C4-2B (cell line): ENCODE data around the gene FAM210A.

Experiments used
- H3K27ac ChIP-seq: fragments of 450-650 bp; 2 replicates; pipeline ENCODE4 v1.5.1; 2017
- CTCF ChIP-seq: fragments of 450-650 bp; conservative IDR thresholded peaks from 2 replicates; pipeline ENCODE4 v1.5.1; 2017; ENCODE audit warnings: mild to moderate bottlenecking
- ZFX ChIP-seq: fragments of 450-650 bp; IDR thresholded peaks from 2 replicates; pipeline ENCODE4 v1.6.1; 2017

Gene FAM210A

GRCh38 chr18:13641551-13642439 lies 84.6 kb downstream of the FAM210A start:
- no peak overlapping the region for H3K27ac ChIP-seq
- TF ChIP-seq CTCF: no peak
- TF ChIP-seq ZFX: no peak

DNA sequence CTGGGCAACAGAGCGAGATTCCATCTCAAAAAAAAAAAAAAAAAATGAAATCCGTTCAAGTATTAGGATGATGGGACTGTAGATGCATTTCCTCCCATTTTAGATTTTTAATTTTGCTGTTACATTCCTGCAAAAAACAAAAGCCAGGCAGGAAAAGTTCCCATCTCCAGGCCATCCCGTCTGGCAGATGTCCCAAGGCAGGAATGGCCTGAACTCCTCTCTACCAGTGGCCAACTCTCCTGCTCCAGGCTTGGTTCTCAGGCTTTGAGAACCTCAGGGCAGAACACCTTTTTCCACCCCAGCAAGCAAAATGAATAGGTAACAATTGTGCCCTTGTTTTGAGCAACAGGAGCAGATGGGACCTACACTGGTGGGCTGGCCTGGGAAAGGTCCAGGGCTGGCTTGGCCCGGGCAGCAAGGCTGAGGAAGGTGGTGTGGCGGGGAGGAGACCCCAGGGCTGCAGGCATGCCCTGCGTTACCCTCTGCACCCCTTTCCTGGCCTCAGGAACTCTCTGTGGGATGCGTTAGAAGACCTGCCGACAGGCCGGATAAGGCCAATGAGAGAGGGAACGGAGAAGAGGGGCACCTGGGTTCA lies 86.0 kb downstream of the FAM210A start:
- H3K27ac ChIP-seq: no peak overlapping the region
- TF ChIP-seq ZFX (no peak), CTCF (no peak)

DNA sequence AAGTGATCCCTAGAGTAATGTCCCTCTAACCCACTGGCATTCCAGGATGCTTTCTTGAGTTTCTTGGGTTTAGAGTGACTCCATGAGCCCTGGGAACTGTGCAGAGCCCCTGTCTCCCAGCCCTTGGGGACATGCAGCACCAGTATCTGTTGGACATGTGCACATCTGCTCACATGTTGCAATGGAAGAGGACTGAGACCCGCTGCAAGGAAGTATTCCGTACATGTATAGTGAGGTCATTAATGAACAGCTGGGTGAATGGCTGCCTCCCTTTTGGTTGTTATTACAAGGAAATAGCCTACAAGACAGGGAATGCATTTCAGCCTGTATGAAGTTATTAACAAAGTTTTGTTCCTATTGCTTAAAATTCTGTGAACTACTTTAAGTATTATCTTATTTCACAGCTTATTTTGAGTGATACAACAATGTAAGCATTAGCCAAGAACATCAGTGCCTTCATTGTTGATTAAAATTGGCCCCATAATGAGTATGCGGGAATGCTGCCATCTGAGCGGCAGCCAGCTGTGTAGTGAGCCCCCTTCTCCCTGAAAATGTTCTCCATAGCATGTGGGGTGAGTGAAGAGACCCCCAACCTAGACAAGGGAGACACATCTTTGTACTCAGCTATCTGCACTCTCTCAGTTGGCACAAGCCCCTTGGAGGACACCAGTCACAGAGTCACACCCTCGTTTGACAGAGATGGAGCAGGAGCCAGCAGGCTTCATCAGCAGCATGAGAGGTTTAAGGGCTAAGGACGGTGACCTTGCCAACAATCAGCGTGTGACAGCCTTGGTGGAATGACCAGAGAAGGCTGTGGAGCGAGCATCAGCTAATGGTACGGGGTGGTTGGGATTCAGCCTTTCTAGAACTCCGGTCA lies 87.4 kb downstream of the FAM210A start:
- no peak overlapping the region for H3K27ac ChIP-seq
- TF ChIP-seq ZFX (no peak), CTCF (no peak)

DNA sequence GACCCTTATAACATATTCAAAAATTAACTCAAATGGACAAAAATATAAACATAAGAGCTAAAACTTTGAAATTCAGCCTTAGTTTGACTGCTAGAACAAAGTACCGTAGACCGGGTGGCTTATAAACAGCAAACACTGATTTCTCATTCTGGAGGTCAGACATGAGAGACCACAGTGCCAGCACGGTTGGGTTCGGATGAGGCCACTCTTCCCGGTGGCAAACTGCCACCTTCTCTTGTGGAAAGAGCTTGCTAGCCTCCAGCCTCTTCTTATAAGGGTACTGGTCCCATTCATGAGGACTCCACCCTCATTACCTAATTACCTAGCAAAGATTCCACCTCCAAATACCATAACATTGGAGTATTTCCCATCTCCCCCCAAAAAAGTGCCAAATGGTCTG lies 91.3 kb downstream of the FAM210A start:
- no peak overlapping the region for H3K27ac ChIP-seq
- no peak for TF ChIP-seq ZFX
- no peak for TF ChIP-seq CTCF

DNA sequence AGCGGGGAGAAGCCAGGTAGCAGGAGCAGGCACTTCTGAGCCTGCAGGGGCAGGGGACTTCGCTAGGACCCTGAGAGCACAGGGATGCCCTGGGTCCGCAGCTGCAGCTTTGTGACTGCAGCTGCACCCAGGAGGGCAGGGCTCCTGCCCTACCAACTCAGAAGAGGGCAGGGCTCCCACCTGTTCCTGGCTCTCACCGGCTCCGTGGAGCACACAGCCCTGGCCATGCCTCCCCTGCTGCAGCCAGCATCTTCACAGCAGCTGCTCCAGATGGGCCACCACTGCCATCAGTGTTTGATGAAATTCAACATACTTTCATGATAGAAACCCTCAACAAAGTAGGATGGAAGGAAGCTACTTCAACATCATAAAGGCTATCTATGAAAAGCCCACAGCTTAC lies 92.7 kb downstream of the FAM210A start:
- H3K27ac ChIP-seq: no peak overlapping the region

GRCh38 chr18:13630716-13631268 lies 95.6 kb downstream of the FAM210A start:
- no peak overlapping the region for H3K27ac ChIP-seq
- TF ChIP-seq ZFX: no peak
- TF ChIP-seq CTCF: no peak

More for the DNA sequence above, 92.7 kb downstream of the FAM210A start:
- TF ChIP-seq CTCF: no peak
- TF ChIP-seq ZFX: no peak
